ENCODE measurements around the gene TTC8. TPM values are rescaled to one million over a fixed set of nuclear protein-coding genes. Genes with fewer than 3 reads are reported as not detected.

Gene TTC8
- total RNA-seq, 1 experiment from 2014 or later = 26.6 TPM

DNA sequence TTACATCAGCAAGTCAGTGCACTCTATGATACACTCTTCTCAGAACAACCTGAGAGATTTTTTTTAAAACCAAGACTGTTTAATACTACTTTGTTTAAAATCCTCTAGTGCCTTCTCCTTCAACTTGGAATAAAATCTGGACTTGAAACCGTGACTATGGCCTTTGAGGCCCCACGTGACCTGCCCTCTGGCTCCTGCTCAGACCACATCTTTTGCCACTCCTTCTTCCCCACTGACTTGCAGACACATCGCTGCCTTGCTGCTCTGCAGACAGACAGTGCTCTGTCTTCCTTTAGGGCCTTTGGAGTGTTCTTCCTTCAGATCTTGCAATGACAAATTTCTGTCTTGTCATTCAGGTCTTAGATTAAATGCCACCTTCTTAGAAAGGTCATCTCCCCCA, 48.5 kb downstream of the TTC8 start:
- BruUV-seq (replicated peaks) = no TSS peak
- no peaks in the 10 kb centered on the region for H3K36me3 ChIP-seq (ENCODE audit: insufficient read depth, low read length, poor library complexity, severe bottlenecking)
- no peaks in the 10 kb centered on the region for H3K27me3 ChIP-seq (replicated peaks; ENCODE audit: insufficient read depth, low read depth, low read length, poor library complexity)
- H3K4me1 ChIP-seq (ENCODE audit: insufficient read depth, low read length, poor library complexity, severe bottlenecking) = no peaks in the 10 kb centered on the region
- H3K27ac ChIP-seq (ENCODE audit: low read depth, low read length, poor library complexity, severe bottlenecking) = no peak overlapping the region
- no peak overlapping the region for H3K4me3 ChIP-seq (ENCODE audit: low read depth, low read length, poor library complexity, severe bottlenecking)
- intact Hi-C loops (cut with micrococcal nuclease; ENCODE audit: unreplicated experiment) = loop anchor here (5.0 kb wide), 1 partner anchor 206 kb away; no protein-coding TSS in a partner anchor
- ChIA-PET POLR2A (ENCODE audit: low non-redundant PET) (no interaction called here), CTCF (no interaction called here)
- DNase-seq (ENCODE audit: low spot score) = no peak
- TF ChIP-seq EZH2 (IDR thresholded peaks at IDR 0.05; ENCODE audit: borderline replicate concordance, low read depth, low read length, poor library complexity, severe bottlenecking) = no peak
- H3K9me3 ChIP-seq (ENCODE audit: low read depth, low read length, poor library complexity, severe bottlenecking) = no peaks in the 10 kb centered on the region

DNA sequence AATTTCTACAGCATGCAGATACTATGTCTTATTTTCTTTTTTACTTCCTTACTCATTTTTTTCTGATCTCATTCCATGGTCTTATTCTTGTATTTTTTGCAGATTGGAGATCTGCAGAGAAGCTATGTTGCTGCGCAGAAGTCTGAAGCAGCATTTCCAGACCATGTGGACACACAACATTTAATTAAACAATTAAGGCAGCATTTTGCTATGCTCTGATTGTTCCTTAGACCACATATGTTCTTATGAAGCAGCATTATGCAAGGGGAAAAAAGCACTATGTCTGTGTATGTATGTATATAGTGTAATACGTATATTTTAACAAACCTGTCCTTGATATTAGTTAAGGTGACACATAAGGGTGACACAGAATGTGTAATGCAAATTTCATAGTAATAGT, 52.7 kb downstream of the TTC8 start:
- Histone ChIP-seq H3K27ac (ENCODE audit: low read depth, low read length, poor library complexity, severe bottlenecking) (no peak overlapping the region), H3K4me3 (ENCODE audit: low read depth, low read length, poor library complexity, severe bottlenecking) (no peak overlapping the region), H3K4me1 (ENCODE audit: insufficient read depth, low read length, poor library complexity, severe bottlenecking) (no peaks in the 10 kb centered on the region), H3K9me3 (ENCODE audit: low read depth, low read length, poor library complexity, severe bottlenecking) (no peaks in the 10 kb centered on the region), H3K27me3 (replicated peaks; ENCODE audit: insufficient read depth, low read depth, low read length, poor library complexity) (no peaks in the 10 kb centered on the region), H3K36me3 (ENCODE audit: insufficient read depth, low read length, poor library complexity, severe bottlenecking) (no peaks in the 10 kb centered on the region)
- CTCF ChIA-PET = no interaction called here
- no peak for DNase-seq (ENCODE audit: low spot score)
- BruUV-seq (replicated peaks) = no TSS peak
- TF ChIP-seq EZH2 (IDR thresholded peaks at IDR 0.05; ENCODE audit: borderline replicate concordance, low read depth, low read length, poor library complexity, severe bottlenecking) = no peak
- TF ChIP-seq, protein P1, sequence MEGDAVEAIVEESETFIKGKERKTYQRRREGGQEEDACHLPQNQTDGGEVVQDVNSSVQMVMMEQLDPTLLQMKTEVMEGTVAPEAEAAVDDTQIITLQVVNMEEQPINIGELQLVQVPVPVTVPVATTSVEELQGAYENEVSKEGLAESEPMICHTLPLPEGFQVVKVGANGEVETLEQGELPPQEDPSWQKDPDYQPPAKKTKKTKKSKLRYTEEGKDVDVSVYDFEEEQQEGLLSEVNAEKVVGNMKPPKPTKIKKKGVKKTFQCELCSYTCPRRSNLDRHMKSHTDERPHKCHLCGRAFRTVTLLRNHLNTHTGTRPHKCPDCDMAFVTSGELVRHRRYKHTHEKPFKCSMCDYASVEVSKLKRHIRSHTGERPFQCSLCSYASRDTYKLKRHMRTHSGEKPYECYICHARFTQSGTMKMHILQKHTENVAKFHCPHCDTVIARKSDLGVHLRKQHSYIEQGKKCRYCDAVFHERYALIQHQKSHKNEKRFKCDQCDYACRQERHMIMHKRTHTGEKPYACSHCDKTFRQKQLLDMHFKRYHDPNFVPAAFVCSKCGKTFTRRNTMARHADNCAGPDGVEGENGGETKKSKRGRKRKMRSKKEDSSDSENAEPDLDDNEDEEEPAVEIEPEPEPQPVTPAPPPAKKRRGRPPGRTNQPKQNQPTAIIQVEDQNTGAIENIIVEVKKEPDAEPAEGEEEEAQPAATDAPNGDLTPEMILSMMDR (conservative IDR thresholded peaks at IDR 0.05; ENCODE audit: low read depth, low read length) = no peak
- intact Hi-C loops (cut with micrococcal nuclease; ENCODE audit: unreplicated experiment) = no loop called here
- POLR2A ChIA-PET (ENCODE audit: low non-redundant PET) = no interaction called here

DNA sequence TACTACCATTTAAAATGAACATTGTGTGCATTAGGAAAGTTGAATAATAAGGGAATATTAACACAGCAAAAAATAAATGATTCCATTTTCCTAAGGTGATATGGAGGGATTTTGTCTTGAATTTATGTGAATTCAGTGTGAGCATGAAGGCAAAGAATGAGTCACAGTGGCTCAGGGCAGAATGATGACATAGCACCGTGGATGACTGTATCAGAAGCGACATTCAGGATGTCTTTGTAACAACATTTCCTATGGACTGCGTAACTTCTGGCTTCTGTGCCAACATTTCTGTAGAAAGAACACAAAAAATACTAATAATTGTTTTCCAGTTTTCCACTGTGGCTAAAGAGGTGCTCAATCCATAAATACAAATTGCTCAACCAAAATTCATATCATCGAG, 54.6 kb downstream of the TTC8 start:
- DNase-seq (ENCODE audit: low spot score) = no peak
- intact Hi-C loops (cut with micrococcal nuclease; ENCODE audit: unreplicated experiment) = no loop called here
- ChIA-PET CTCF (no interaction called here), POLR2A (ENCODE audit: low non-redundant PET) (no interaction called here)
- no TSS peak for BruUV-seq (replicated peaks)
- Histone ChIP-seq H3K27ac (ENCODE audit: low read depth, low read length, poor library complexity, severe bottlenecking) (no peak overlapping the region), H3K4me1 (ENCODE audit: insufficient read depth, low read length, poor library complexity, severe bottlenecking) (no peaks in the 10 kb centered on the region), H3K4me3 (ENCODE audit: low read depth, low read length, poor library complexity, severe bottlenecking) (no peak overlapping the region), H3K27me3 (replicated peaks; ENCODE audit: insufficient read depth, low read depth, low read length, poor library complexity) (no peaks in the 10 kb centered on the region), H3K9me3 (ENCODE audit: low read depth, low read length, poor library complexity, severe bottlenecking) (no peaks in the 10 kb centered on the region), H3K36me3 (ENCODE audit: insufficient read depth, low read length, poor library complexity, severe bottlenecking) (no peaks in the 10 kb centered on the region)
- TF ChIP-seq, protein P1 (conservative IDR thresholded peaks at IDR 0.05; ENCODE audit: low read depth, low read length) = no peak
- TF ChIP-seq EZH2 (IDR thresholded peaks at IDR 0.05; ENCODE audit: borderline replicate concordance, low read depth, low read length, poor library complexity, severe bottlenecking) = no peak

DNA sequence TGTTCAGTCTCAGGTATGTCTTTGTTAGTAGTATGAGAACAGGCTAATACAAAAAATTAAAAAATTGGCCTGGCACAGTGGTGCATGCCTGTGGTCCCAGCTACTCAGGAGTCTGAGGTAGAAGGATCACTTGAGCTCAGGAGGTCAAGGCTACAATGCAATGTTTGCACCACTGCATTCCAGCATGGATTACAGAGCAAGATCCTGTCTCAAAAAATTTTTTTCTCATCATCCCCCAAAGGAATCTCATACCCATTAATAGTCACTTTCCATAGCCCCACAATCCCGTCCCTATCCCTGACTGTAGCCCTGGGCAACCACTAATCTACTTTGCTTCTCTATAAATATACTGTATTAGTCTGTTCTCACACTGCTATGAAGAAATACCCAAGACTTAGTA, 57.8 kb downstream of the TTC8 start:
- no TSS peak for BruUV-seq (replicated peaks)
- TF ChIP-seq, protein P1 (conservative IDR thresholded peaks at IDR 0.05; ENCODE audit: low read depth, low read length) = no peak
- TF ChIP-seq EZH2 (IDR thresholded peaks at IDR 0.05; ENCODE audit: borderline replicate concordance, low read depth, low read length, poor library complexity, severe bottlenecking) = no peak
- Histone ChIP-seq H3K4me1 (ENCODE audit: insufficient read depth, low read length, poor library complexity, severe bottlenecking) (no peaks in the 10 kb centered on the region), H3K36me3 (ENCODE audit: insufficient read depth, low read length, poor library complexity, severe bottlenecking) (no peaks in the 10 kb centered on the region), H3K27me3 (replicated peaks; ENCODE audit: insufficient read depth, low read depth, low read length, poor library complexity) (no peaks in the 10 kb centered on the region), H3K4me3 (ENCODE audit: low read depth, low read length, poor library complexity, severe bottlenecking) (no peak overlapping the region), H3K27ac (ENCODE audit: low read depth, low read length, poor library complexity, severe bottlenecking) (no peak overlapping the region), H3K9me3 (ENCODE audit: low read depth, low read length, poor library complexity, severe bottlenecking) (no peaks in the 10 kb centered on the region)
- DNase-seq (ENCODE audit: low spot score) = no peak
- ChIA-PET CTCF (no interaction called here), POLR2A (ENCODE audit: low non-redundant PET) (no interaction called here)
- intact Hi-C loops (cut with micrococcal nuclease; ENCODE audit: unreplicated experiment) = no loop called here

Measured in A673 (cell line).